Common myeloid progenitor, CD34-positive (primary cell): Measurements from ENCODE around the gene CADM1.

Experiments
- CTCF ChIA-PET: fragments of 350-600 bp; sonication (Branson Sonifier 250); formaldehyde crosslinking; loops from one replicate; lab custom pipeline; 2021; ENCODE audit warnings: antibody characterized with exemption; lab: Charles Lee
- POLR2A ChIA-PET: fragments of 350-600 bp; sonication (Branson Sonifier 250); formaldehyde crosslinking; loops from one replicate; lab custom pipeline; 2021; ENCODE audit warnings: antibody characterized with exemption; lab: Charles Lee
- DNase-seq, 3 donors: peaks; one replicate each; pipeline versions ENCODE4 v3.0.0 to v3.0.0-alpha.2; 2013
- H3K27ac ChIP-seq, 2 experiments: 1 replicate in 1 of 2; 2 replicates in 1 of 2; pipeline ENCODE4 v1.7.0; 2013; ENCODE audit warnings: inconsistent platforms in 2 of 2, low read length in 2 of 2, mild to moderate bottlenecking in 2 of 2, low read depth in 1 of 2, moderate library complexity in 1 of 2; ENCODE audit not compliant: severe bottlenecking in 2 of 2, insufficient read depth in 1 of 2, poor library complexity in 1 of 2
- H3K27me3 ChIP-seq, 5 experiments: replicated peaks in 2 of 5; 1 replicate in 3 of 5; 2 replicates in 2 of 5; pipeline versions ENCODE4 v1.6.1 to v1.7.0; 2013; ENCODE audit warnings: low read length in 4 of 5, mild to moderate bottlenecking in 2 of 5, moderate library complexity in 2 of 5, inconsistent platforms in 1 of 5; ENCODE audit not compliant: insufficient read depth in 5 of 5, control insufficient read depth in 4 of 5
- H3K36me3 ChIP-seq, 4 experiments: 1 replicate in 2 of 4; 2 replicates in 2 of 4; pipeline versions ENCODE4 v1.6.1 to v1.7.0; 2013; ENCODE audit warnings: low read length in 3 of 4, control low read depth in 1 of 4, mild to moderate bottlenecking in 1 of 4; ENCODE audit not compliant: control insufficient read depth in 4 of 4, insufficient read depth in 4 of 4
- H3K4me1 ChIP-seq, 4 experiments: 1 replicate in 3 of 4; 2 replicates in 1 of 4; pipeline versions ENCODE4 v1.6.1 to v1.7.1; 2013; ENCODE audit warnings: low read length in 3 of 4, mild to moderate bottlenecking in 3 of 4, control low read depth in 1 of 4, inconsistent platforms in 1 of 4, moderate library complexity in 1 of 4; ENCODE audit not compliant: control insufficient read depth in 4 of 4, insufficient read depth in 4 of 4; ENCODE audit errors: control extremely low read depth in 1 of 4
- H3K4me3 ChIP-seq, 7 experiments: 1 replicate in 4 of 7; 2 replicates in 3 of 7; pipeline versions ENCODE4 v1.5.1 to v1.7.0; 2013; ENCODE audit warnings: mild to moderate bottlenecking in 7 of 7, low read length in 6 of 7, moderate library complexity in 6 of 7, inconsistent platforms in 2 of 7, low read depth in 2 of 7, control low read depth in 1 of 7; ENCODE audit not compliant: insufficient read depth in 4 of 7, control insufficient read depth in 1 of 7; ENCODE audit errors: extremely low read depth in 1 of 7
- H3K9me3 ChIP-seq, 5 experiments: 1 replicate in 4 of 5; 2 replicates in 1 of 5; pipeline versions ENCODE4 v1.6.1 to v1.7.1; 2013; ENCODE audit warnings: low read length in 4 of 5, mild to moderate bottlenecking in 2 of 5, inconsistent platforms in 1 of 5, low read depth in 1 of 5, moderate library complexity in 1 of 5; ENCODE audit not compliant: control insufficient read depth in 4 of 5, insufficient read depth in 2 of 5; ENCODE audit errors: control extremely low read depth in 1 of 5
- WGBS: methylation state at CpG from one replicate; pipeline ENCODE4 v1.1.5; 2013; ENCODE audit not compliant: insufficient coverage; 5-methylcytosine and 5-hydroxymethylcytosine counted together

The CADM1 gene

DNA sequence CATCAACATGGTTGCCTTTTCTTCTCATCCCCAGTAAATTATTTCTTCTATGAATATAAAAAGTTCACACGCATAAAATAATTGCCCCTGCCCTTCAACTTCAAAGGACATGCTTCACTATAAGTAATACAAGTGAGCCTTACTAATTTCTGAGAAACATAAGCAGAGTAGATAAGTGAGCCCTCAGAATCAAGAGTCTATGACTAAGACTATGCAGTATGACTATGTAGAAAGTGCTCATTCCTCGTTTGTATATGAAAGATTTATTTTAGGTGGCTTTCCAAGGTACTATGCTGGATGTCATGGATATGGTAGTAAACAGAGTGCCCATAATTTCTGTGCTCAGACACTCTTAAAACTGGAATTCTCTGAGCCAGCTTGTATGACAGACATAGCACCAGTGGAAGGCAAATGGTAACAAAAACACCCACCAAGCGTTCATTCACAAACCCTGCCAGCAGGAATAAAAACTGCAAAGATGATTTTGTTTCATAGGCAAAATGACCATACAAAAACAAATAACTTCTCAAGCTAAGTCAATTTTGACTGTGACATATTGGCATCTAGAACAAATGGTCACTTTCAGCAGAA, 189.8 kb downstream of the CADM1 start:
- Histone ChIP-seq H3K27me3 (peaks cover 2 to 18% (median 3%) of the 10 kb centered on the region in 5 experiments), H3K36me3 (no peaks in the 10 kb centered on the region), H3K4me3 (no peak overlapping the region), H3K4me1 (no peaks in the 10 kb centered on the region), H3K27ac (no peak overlapping the region), H3K9me3 (no peaks in the 10 kb centered on the region)
- DNase-seq: no peak
- CTCF ChIA-PET: interaction anchor here (1.1 kb wide), 1 partner anchor 9 kb away, joined by 3 read pairs; no protein-coding TSS in a partner anchor
- WGBS: 75% methylated on average over 1 of the region's 3 CpGs
- POLR2A ChIA-PET: no interaction called here

DNA sequence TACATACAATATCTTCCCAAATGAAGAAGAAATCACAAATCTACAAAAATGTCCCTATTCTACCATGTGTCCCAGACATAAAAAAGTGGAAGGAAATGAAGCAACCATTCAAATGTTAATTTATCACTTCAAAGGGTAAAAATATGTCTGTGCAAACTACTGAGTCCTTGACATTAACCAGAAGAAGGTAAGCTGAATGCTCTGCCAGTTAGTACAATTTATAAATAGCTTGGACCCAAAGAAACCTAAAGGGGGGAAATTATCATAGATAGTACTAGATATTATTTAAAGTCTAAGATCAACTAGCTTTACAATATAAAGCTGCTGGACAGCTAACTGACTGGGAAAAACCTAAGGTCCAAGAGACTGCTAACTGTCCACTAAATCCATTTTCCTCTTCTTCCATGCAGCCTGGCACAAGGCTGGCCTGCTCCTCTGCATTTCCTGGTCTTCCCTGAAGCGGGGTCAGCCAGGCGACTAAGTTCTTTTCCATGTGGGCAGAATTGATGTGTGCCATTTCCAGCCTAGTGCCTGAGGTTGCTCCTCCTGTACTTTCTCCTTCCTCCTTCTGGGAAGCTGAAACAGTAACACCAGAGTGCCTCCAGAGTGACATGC, 190.9 kb downstream of the CADM1 start:
- Histone ChIP-seq H3K4me3 (no peak overlapping the region), H3K4me1 (no peaks in the 10 kb centered on the region), H3K27me3 (peaks cover 2 to 16% (median 3%) of the 10 kb centered on the region in 5 experiments), H3K27ac (no peak overlapping the region), H3K36me3 (no peaks in the 10 kb centered on the region), H3K9me3 (no peaks in the 10 kb centered on the region)
- 87% methylated on average over 2 of the region's 2 CpGs for WGBS
- ChIA-PET CTCF (interaction anchor here (1.1 kb wide), 1 partner anchor 8 kb away, joined by 3 read pairs; no protein-coding TSS in a partner anchor), POLR2A (no interaction called here)
- DNase-seq: no peak

DNA sequence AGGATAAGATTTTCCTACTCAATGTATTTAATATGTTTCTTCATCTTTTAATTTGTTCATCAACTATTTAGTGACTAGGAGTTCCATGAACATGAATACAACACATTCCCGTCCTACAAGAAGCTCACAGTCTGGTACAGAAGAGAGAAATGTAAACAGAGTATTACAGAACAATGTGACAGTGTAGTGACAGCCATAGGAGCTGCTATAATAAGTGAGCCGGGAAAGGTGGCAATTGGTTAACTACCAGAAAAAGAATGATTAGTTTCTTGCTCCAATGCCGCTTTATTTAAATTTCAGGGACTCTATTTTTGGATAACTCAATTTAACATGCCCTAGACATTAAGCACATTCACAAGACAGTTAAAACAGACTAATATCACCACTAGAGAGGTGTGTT, 192.3 kb downstream of the CADM1 start:
- ChIA-PET POLR2A (no interaction called here), CTCF (no interaction called here)
- Histone ChIP-seq H3K9me3 (no peaks in the 10 kb centered on the region), H3K4me1 (no peaks in the 10 kb centered on the region), H3K36me3 (no peaks in the 10 kb centered on the region), H3K4me3 (no peak overlapping the region), H3K27ac (no peak overlapping the region), H3K27me3 (peaks cover 0 to 16% (median 3%) of the 10 kb centered on the region in 5 experiments)
- 100% methylated on average over 1 of the region's 3 CpGs for WGBS
- no peak for DNase-seq

DNA sequence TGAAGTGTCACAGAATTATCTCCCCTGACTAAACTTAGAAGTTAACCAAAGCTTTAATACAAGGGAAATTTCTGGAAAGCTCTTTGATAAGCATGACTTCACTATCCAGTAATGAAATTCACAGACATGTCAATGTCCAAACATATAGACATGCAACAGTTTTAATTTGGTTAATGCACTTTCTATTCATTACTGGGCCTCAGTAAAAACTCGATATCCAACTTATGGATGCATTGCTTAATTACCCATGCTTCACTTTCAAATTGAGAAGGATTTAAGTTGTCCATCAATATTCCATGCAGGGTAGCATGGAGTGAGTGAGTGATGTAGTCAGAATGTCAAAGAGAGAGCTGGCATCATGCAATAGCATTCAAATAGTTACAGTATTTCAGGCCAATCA, 197.5 kb downstream of the CADM1 start:
- Histone ChIP-seq H3K4me3 (no peak overlapping the region), H3K4me1 (no peaks in the 10 kb centered on the region), H3K27ac (no peak overlapping the region), H3K27me3 (peaks cover 0 to 6% (median 2%) of the 10 kb centered on the region in 5 experiments), H3K9me3 (no peaks in the 10 kb centered on the region), H3K36me3 (no peaks in the 10 kb centered on the region)
- DNase-seq: no peak
- ChIA-PET CTCF (no interaction called here), POLR2A (no interaction called here)
- 100% methylated on average over 1 of the region's 1 CpG for WGBS

DNA sequence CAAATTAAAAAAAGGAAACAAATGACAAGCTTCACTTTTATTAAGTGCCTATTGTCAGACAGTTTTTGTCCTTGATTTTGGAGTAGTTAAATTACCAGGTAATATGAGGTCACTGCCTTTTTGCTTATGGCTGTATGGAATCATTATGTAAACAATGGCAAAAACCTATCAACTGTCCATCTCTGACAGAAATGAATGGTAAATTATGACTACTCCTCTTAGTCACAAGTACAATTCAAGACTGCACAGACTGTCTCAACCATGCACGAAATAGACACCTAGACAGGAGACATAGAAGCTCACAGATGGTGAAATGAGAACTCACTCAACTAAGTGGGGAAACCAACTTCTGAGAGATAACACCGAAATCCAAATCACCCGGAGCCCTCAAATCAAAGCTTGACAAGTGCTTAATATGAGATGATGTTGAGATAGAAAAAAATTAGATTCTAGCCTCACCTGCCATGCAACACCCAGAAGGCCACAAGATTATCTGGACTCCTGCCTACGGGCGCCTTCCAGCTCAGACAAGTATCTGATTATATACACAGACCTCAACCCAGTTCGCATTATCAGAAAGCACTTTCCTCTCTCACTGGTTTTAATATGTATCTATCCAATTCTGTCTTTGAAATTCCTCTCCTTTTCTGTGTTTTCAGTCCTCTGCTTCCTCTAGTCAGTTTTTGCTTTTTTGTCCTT, 199.3 kb downstream of the CADM1 start:
- H3K4me1 ChIP-seq: no peaks in the 10 kb centered on the region
- H3K27me3 ChIP-seq: peaks cover 0 to 8% (median 0%) of the 10 kb centered on the region in 5 experiments
- no peak overlapping the region for H3K4me3 ChIP-seq
- WGBS: 96% methylated on average over 4 of the region's 6 CpGs
- no peaks in the 10 kb centered on the region for H3K36me3 ChIP-seq
- no peak for DNase-seq
- ChIA-PET CTCF (interaction anchor here (0.6 to 1.4 kb wide), 2 partner anchors 9 to 133 kb away, joined by 3 read pairs; no protein-coding TSS in a partner anchor), POLR2A (no interaction called here)
- H3K27ac ChIP-seq: no peak overlapping the region
- H3K9me3 ChIP-seq: no peaks in the 10 kb centered on the region

DNA sequence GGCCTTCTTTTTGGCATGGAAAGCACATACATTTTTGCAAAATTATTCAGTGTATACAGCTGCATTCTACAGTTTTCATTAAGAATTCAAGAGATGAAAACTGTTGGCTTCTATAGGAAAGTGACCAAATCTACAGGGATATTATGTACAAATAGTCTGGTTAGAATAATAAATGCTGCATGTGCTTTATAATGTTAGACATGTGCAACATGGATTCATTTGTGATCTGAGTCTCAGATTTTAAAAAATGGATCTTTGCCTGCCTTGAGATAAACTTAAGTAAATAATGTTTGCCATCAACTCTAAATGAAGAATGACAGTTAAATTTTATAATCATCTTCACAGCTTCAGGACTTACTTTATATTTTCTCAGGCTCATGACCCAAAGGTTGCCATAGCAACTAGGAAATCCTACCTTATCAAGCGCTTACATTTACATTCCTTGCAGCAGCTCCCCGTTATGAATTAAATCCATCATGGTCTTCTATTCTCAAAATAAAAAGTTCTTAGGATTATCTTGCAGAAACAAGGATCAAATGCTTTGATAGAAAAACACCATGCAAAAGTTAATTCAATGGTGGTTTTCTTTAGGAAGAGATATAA, 200.2 kb downstream of the CADM1 start:
- no peaks in the 10 kb centered on the region for H3K9me3 ChIP-seq
- H3K27me3 ChIP-seq: peaks cover 0 to 6% (median 0%) of the 10 kb centered on the region in 5 experiments
- no peak overlapping the region for H3K27ac ChIP-seq
- CTCF ChIA-PET: no interaction called here
- POLR2A ChIA-PET: no interaction called here
- no peak overlapping the region for H3K4me3 ChIP-seq
- 100% methylated on average over 1 of the region's 2 CpGs for WGBS
- no peaks in the 10 kb centered on the region for H3K36me3 ChIP-seq
- no peaks in the 10 kb centered on the region for H3K4me1 ChIP-seq
- no peak for DNase-seq
